HEK293 (cell line): Measurements from ENCODE around the gene ADCY7.
"Not testable (repeated sequence)": the region's sequence is repeated elsewhere in the genome, so short reads cannot be mapped to it uniquely, and the experiment has no call there.

Experiments used
- CTCF ChIA-PET: fragments of 350-600 bp; formaldehyde crosslinking; extraction: SDS; loops from one replicate; lab custom pipeline; 2021; ENCODE audit warnings: antibody characterized with exemption; lab: Yijun Ruan, JAX
- POLR2A ChIA-PET: fragments of 300-600 bp; formaldehyde crosslinking; extraction: SDS; loops from one replicate; lab custom pipeline; 2020; ENCODE audit warnings: antibody characterized with exemption, inconsistent platforms; lab: Yijun Ruan, JAX
- H3K27ac ChIP-seq: fragments of 200-500 bp; sonication (Bioruptor generic); 2 replicates; pipeline ENCODE4 v1.5.1; 2014; ENCODE audit warnings: low read depth, low read length, control low read depth, inconsistent platforms; ENCODE audit errors: extremely low read depth
- H3K36me3 ChIP-seq, 2 experiments: fragments of 200-500 bp in 1 of 2; sonication (Bioruptor generic) in 1 of 2; 1 replicate in 1 of 2; 2 replicates in 1 of 2; pipeline ENCODE4 v1.5.1; 2014 to 2017; ENCODE audit warnings: inconsistent platforms in 2 of 2, low read length in 2 of 2; ENCODE audit not compliant: control insufficient read depth in 2 of 2, insufficient read depth in 1 of 2
- H3K4me1 ChIP-seq: fragments of 200-500 bp; sonication (Bioruptor generic); 2 replicates; pipeline ENCODE4 v1.5.1; 2014; ENCODE audit warnings: mild to moderate bottlenecking, low read length, inconsistent platforms; ENCODE audit not compliant: control insufficient read depth, insufficient read depth
- H3K4me3 ChIP-seq: 2 replicates; pipeline ENCODE4 v1.5.1; 2011; ENCODE audit warnings: low read depth, mild to moderate bottlenecking, control low read depth, low read length, moderate library complexity
- H3K9me3 ChIP-seq: fragments of 200-500 bp; sonication (Bioruptor generic); 2 replicates; pipeline ENCODE4 v1.5.1; 2014; ENCODE audit warnings: low read depth, low read length, inconsistent platforms; ENCODE audit not compliant: control insufficient read depth, insufficient read depth
- BCL11B ChIP-seq: fragments of 450-650 bp; formaldehyde crosslinking; IDR thresholded peaks from 2 replicates; pipeline ENCODE4 v1.5.1; 2016; ENCODE audit warnings: low read depth, missing biosample characterization, missing genetic modification characterization
- SP3 ChIP-seq: fragments of 450-650 bp; formaldehyde crosslinking; IDR thresholded peaks from 2 replicates; pipeline ENCODE4 v1.5.1; 2016; ENCODE audit warnings: missing biosample characterization, missing genetic modification characterization
- TCF7L2 ChIP-seq: IDR thresholded peaks from 2 replicates; pipeline ENCODE4 v1.6.1; 2011; ENCODE audit warnings: low read depth, mild to moderate bottlenecking, inconsistent platforms, low read length, moderate library complexity, borderline replicate concordance
- ZFHX2 ChIP-seq: fragments of 450-650 bp; formaldehyde crosslinking; conservative IDR thresholded peaks from 2 replicates; pipeline ENCODE4 v1.5.1; 2016; ENCODE audit warnings: missing biosample characterization, missing genetic modification characterization
- ZFP69B ChIP-seq: fragments of 450-650 bp; formaldehyde crosslinking; IDR thresholded peaks from 2 replicates; pipeline ENCODE4 v1.5.1; 2016; ENCODE audit warnings: missing biosample characterization, missing genetic modification characterization
- ZNF138 ChIP-seq: fragments of 450-650 bp; formaldehyde crosslinking; IDR thresholded peaks from 2 replicates; pipeline ENCODE4 v1.5.1; 2016; ENCODE audit warnings: missing biosample characterization, missing genetic modification characterization, borderline replicate concordance
- ZNF16 ChIP-seq: fragments of 450-650 bp; formaldehyde crosslinking; IDR thresholded peaks from 2 replicates; pipeline ENCODE4 v1.5.1; 2016; ENCODE audit warnings: low read depth, missing biosample characterization, missing genetic modification characterization
- ZNF529 ChIP-seq: fragments of 450-650 bp; formaldehyde crosslinking; IDR thresholded peaks from 2 replicates; pipeline ENCODE4 v1.5.1; 2017; ENCODE audit warnings: missing genetic modification characterization, missing biosample characterization; ENCODE audit not compliant: insufficient replicate concordance
- ZNF549 ChIP-seq: fragments of 450-650 bp; IDR thresholded peaks from 2 replicates; pipeline ENCODE4 v1.5.1; 2018; ENCODE audit warnings: missing biosample characterization, missing genetic modification characterization, mild to moderate bottlenecking, inconsistent platforms, moderate library complexity
- ZNF596 ChIP-seq: fragments of 450-650 bp; IDR thresholded peaks from 2 replicates; pipeline ENCODE4 v1.5.0; 2018; ENCODE audit warnings: missing biosample characterization, mild to moderate bottlenecking, missing genetic modification characterization, moderate library complexity
- ZNF621 ChIP-seq: fragments of 450-650 bp; formaldehyde crosslinking; IDR thresholded peaks from 2 replicates; pipeline ENCODE4 v1.5.1; 2017; ENCODE audit warnings: missing biosample characterization, missing genetic modification characterization
- ZNF629 ChIP-seq: fragments of 450-650 bp; formaldehyde crosslinking; IDR thresholded peaks from 2 replicates; pipeline ENCODE4 v1.5.1; 2017; ENCODE audit warnings: missing biosample characterization, missing genetic modification characterization
- TF ChIP-seq, protein P1 (sequence below): fragments of 450-650 bp; formaldehyde crosslinking; IDR thresholded peaks from 2 replicates; pipeline ENCODE4 v1.5.1; 2016; ENCODE audit warnings: missing biosample characterization, missing genetic modification characterization, low read depth
- TF ChIP-seq, protein P2 (sequence below): fragments of 450-650 bp; formaldehyde crosslinking; IDR thresholded peaks from 2 replicates; pipeline ENCODE4 v1.5.1; 2016; ENCODE audit warnings: missing biosample characterization, missing genetic modification characterization
- TF ChIP-seq, protein P3 (sequence below): fragments of 450-650 bp; formaldehyde crosslinking; IDR thresholded peaks from 2 replicates; pipeline ENCODE4 v1.5.1; 2016; ENCODE audit warnings: missing biosample characterization, missing genetic modification characterization, low read depth

ADCY7 gene

DNA sequence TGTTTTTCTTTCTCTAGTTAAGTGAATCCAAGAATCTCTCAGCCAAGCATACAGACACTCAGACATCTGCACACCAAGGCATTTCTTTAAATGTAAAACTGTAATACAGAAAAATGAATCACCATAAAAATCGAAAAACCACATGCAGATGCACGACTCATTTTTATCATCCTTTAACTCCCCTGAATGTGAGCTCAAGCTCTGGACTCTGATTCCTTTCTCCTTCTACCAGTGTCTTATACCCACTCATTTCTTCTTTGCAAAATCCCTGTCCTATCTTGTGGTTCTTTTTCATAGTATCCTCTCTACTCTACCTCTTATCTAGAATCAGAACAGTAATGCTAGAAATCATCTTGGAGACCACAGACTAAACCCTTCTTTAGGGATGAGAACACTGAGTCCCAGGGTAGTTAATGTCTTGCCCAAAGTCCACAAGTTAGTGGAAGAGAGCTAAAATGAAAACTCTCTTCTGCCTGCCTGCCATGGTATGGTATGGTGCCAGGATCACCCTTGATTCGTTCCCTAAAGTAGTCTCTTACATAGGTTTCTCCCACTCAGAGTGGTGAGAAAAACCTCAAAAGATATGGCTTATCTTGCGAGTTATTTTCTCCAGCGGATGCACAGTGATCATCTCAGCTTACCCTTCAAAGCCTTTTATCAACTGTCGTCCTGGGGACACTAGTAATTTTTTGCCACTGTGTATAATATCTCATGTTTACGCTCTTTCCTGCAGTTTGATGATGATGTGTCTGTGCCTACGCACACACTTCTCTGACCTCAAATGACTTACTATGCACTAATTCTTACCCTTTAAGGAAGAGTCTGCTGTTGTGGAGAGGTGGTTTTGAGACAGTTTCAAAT, 72.2 kb downstream of the ADCY7 start:
- Histone ChIP-seq H3K36me3 (peaks cover 24 to 72% of the 10 kb centered on the region in 2 experiments), H3K4me3 (no peak overlapping the region), H3K27ac (no peak overlapping the region), H3K9me3 (no peaks in the 10 kb centered on the region), H3K4me1 (no peaks in the 10 kb centered on the region)
- ChIA-PET POLR2A (no interaction called here), CTCF (interaction anchor here (0.6 to 1.6 kb wide), 5 partner anchors 10 to 856 kb away, joined by 3 to 6 read pairs (median 3); no protein-coding TSS in a partner anchor)
- no peak for TF ChIP-seq ZNF621 (tag by site-specific recombination)
- TF ChIP-seq ZNF549 (tag by site-specific recombination) = no peak
- TF ChIP-seq ZNF529 (tag by site-specific recombination) = no peak
- no peak for TF ChIP-seq ZNF138 (tag by site-specific recombination)
- TF ChIP-seq, protein P1, sequence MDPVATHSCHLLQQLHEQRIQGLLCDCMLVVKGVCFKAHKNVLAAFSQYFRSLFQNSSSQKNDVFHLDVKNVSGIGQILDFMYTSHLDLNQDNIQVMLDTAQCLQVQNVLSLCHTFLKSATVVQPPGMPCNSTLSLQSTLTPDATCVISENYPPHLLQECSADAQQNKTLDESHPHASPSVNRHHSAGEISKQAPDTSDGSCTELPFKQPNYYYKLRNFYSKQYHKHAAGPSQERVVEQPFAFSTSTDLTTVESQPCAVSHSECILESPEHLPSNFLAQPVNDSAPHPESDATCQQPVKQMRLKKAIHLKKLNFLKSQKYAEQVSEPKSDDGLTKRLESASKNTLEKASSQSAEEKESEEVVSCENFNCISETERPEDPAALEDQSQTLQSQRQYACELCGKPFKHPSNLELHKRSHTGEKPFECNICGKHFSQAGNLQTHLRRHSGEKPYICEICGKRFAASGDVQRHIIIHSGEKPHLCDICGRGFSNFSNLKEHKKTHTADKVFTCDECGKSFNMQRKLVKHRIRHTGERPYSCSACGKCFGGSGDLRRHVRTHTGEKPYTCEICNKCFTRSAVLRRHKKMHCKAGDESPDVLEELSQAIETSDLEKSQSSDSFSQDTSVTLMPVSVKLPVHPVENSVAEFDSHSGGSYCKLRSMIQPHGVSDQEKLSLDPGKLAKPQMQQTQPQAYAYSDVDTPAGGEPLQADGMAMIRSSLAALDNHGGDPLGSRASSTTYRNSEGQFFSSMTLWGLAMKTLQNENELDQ = no peak
- no peak for TF ChIP-seq ZNF16 (tag by site-specific recombination)

DNA sequence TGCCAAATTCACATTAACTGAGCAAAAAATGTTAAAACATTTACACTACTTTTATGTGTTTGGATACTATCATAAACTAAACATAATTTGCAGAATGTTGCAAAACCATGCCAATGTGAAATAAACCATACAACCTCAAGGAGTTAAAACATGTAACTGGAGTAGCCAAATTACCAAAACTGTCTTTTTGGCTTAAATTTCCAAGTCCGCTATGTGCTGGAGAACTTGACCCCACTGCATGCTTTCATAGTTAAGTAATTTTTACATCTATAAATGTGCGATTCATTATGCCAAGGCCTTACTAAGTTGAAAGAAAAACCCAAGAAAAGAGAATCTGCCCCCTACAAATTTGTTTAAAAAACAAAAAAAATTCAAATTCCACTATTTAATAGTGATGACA, 74.2 kb downstream of the ADCY7 start:
- H3K9me3 ChIP-seq = no peaks in the 10 kb centered on the region
- H3K4me3 ChIP-seq = no peak overlapping the region
- ChIA-PET CTCF (interaction anchor here (0.5 to 1.7 kb wide), 2 partner anchors 15 to 130 kb away, joined by 3 to 5 read pairs; no protein-coding TSS in a partner anchor), POLR2A (interaction anchor here (0.6 kb wide), 1 partner anchor 9 kb away, joined by 3 read pairs; no protein-coding TSS in a partner anchor)
- no peak for TF ChIP-seq ZNF629
- TF ChIP-seq ZFP69B (tag by site-specific recombination) = no peak
- no peak for TF ChIP-seq ZNF549 (tag by site-specific recombination)
- TF ChIP-seq SP3 (tag by site-specific recombination) = no peak
- H3K4me1 ChIP-seq = no peaks in the 10 kb centered on the region
- no peak overlapping the region for H3K27ac ChIP-seq
- peaks cover 24 to 65% of the 10 kb centered on the region in 2 experiments for H3K36me3 ChIP-seq

DNA sequence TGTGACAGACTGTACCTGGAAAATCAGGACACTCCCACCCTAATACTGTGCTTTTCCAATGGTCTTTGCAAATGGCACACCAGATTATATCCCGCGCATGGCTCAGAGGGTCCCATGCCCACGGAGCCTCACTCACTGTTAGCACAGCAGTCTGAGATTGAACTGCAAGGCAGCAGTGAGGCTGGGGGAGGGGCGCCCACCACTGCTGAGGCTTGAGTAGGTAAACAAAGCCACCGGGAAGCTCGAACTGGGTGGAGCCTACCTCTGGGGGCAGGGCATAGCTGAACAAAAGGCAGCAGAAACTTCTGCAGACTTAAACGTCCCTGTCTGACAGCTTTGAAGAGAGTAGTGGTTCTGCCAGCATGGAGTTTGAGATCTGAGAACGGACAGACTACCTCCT, 77.2 kb downstream of the ADCY7 start:
- ChIA-PET CTCF (interaction anchor here (0.6 kb wide), 1 partner anchor 319 kb away, joined by 3 read pairs; no protein-coding TSS in a partner anchor), POLR2A (interaction anchor here (1.4 kb wide), 1 partner anchor 18 kb away, joined by 3 read pairs; no protein-coding TSS in a partner anchor)
- H3K36me3 ChIP-seq = peaks cover 20 to 50% of the 10 kb centered on the region in 2 experiments

DNA sequence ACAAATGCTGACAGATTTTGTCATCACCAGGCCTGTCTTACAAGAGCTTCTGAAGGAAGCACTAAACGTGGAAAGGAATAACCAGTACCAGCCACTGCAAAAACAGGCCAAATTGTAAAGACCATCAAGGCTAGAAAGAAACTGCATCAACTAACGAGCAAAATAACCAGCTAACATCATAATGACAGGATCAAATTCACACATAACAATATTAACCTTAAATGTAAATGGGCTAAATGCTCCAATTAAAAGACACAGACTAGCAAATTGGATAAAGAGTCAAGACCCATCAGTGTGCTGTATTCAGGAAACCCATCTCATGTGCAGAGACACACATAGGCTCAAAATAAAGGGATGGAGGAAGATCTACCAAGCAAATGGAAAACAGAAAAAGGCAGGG, 78.9 kb downstream of the ADCY7 start:
- CTCF ChIA-PET = interaction anchor here (0.8 kb wide), 1 partner anchor 134 kb away, joined by 4 read pairs; no protein-coding TSS in a partner anchor
- H3K4me3 ChIP-seq, H3K9me3 ChIP-seq, H3K4me1 ChIP-seq, POLR2A ChIA-PET, H3K27ac ChIP-seq: not testable (repeated sequence)
- H3K36me3 ChIP-seq = peaks cover 19 to 49% of the 10 kb centered on the region in 2 experiments

More for the DNA sequence above, 77.2 kb downstream of the ADCY7 start:
- not testable (repeated sequence) for H3K4me3 ChIP-seq, H3K9me3 ChIP-seq, H3K27ac ChIP-seq, H3K4me1 ChIP-seq

DNA sequence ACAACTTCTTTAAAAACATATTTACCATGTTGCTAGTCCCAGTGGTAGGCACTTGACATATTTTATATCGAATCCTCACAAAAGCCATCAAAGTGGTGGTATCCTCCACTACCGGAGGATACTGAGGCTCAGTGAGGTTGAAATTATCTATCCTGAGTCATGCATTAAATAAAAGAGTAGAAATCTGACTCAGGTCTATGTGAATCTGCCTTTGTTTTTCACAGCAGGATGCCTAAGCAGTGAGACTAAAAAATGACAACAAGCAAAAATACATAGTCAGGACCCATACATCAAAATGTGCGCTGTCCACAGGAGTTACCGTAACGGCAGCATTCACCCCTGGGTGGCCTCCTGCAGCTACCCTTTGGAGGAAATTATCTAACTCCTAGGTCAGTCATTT, 84.8 kb downstream of the ADCY7 start:
- CTCF ChIA-PET = interaction anchor here (1.5 kb wide), 1 partner anchor 10 kb away, joined by 4 read pairs; no protein-coding TSS in a partner anchor
- H3K27ac ChIP-seq = no peak overlapping the region
- H3K4me3 ChIP-seq = no peak overlapping the region
- no peaks in the 10 kb centered on the region for H3K9me3 ChIP-seq
- H3K4me1 ChIP-seq = no peaks in the 10 kb centered on the region
- H3K36me3 ChIP-seq = peaks cover 32 to 65% of the 10 kb centered on the region in 2 experiments
- POLR2A ChIA-PET = no interaction called here
- no peak for TF ChIP-seq BCL11B
- no peak for TF ChIP-seq ZFHX2 (tag by site-specific recombination)
- TF ChIP-seq, protein P2, sequence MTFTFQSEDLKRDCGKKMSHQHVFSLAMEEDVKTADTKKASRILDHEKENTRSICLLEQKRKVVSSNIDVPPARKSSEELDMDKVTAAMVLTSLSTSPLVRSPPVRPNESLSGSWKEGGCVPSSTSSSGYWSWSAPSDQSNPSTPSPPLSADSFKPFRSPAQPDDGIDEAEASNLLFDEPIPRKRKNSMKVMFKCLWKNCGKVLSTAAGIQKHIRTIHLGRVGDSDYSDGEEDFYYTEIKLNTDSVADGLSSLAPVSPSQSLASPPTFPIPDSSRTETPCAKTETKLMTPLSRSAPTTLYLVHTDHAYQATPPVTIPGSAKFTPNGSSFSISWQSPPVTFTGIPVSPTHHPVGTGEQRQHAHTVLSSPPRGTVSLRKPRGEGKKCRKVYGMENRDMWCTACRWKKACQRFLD (tag by site-specific recombination) = no peak
- TF ChIP-seq ZNF596 (tag by site-specific recombination) = no peak
- TF ChIP-seq TCF7L2 = no peak
- TF ChIP-seq, protein P3, sequence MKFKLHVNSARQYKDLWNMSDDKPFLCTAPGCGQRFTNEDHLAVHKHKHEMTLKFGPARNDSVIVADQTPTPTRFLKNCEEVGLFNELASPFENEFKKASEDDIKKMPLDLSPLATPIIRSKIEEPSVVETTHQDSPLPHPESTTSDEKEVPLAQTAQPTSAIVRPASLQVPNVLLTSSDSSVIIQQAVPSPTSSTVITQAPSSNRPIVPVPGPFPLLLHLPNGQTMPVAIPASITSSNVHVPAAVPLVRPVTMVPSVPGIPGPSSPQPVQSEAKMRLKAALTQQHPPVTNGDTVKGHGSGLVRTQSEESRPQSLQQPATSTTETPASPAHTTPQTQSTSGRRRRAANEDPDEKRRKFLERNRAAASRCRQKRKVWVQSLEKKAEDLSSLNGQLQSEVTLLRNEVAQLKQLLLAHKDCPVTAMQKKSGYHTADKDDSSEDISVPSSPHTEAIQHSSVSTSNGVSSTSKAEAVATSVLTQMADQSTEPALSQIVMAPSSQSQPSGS = no peak
